Measurements from ENCODE around the gene COL4A6.
"Not testable (repeated sequence)": the region's sequence is repeated elsewhere in the genome, so short reads cannot be mapped to it uniquely, and the experiment has no call there.

Gene COL4A6

GRCh38 chrX:108399418-108400165, 38.6 kb downstream of the COL4A6 start:
- no peak for DNase-seq (ENCODE audit: low read depth in 2 of 2)

DNA sequence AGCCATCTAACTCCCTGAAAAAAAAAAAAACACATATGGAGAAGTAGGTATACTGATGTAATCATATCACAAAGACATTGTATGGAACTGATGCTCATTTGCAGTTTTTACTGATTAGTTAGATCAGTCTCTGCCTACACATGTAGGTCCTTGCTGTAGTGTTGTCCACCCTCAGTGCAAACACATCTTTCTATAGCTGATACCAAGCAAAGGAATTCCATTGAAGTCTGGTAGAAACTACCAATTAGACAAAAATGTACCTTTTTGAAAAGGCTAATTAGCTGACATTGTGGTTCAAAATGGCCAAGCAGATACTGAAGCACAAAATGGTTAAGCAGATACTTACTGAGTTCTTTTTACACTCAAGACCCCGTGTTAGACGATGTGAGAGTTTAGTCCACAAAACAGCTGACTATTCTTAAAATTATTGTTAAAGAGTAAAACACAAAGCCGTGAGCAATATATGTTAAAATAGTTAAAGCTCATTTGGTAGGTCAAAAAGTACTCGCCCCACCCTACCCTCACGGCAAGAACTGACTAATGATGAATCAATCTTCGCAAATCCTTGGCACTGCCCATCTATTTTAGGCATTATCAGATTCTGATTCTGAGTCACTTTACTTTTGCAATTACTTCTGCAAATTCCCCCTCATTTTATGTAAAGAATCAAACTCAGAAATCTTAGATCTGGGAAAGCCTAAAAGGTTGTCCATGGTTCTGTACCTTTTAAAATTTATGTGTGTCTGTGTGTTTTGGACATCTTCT, 40.4 kb downstream of the COL4A6 start:
- DNase-seq (ENCODE audit: low read depth in 2 of 2) = no peak

GRCh38 chrX:108396986-108397385, 41.2 kb downstream of the COL4A6 start:
- DNase-seq (ENCODE audit: low read depth in 2 of 2) = no peak

DNA sequence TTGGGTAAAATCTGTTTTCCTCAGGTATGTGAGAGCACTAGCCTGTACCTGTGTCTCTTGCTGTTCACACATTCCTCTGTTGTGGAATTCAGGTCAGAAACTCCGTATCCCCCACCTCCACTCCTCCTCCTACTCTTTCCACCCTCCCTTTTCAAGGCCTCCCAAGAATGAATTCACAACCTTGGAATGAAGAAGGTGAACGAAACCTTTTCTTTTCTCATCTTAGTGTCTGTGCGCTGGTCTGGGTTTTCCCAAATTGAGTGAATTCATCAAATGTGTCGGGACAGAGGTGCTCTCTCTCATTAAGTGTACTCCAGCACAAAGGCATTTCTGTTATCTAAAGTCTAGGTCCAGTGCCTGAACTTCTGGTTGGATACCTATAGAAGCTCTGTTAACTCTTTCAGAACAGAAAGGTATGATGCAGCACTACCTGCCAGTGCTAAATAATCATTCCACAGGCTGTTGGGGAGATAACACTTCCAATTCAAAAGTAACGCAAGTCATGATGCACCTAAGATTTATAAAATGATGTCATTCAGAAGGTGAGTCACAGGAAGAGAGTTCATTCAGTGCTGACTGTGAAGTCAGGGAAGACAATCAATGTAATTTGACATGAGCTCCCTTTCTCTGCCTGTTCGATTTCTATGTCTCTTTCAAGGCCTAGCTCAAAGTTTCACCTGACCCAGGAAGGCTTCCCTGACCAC, 41.9 kb downstream of the COL4A6 start:
- DNase-seq (ENCODE audit: low read depth in 2 of 2) = no peak

GRCh38 chrX:108390976-108391717, 47.1 kb downstream of the COL4A6 start:
- DNase-seq (ENCODE audit: low read depth in 2 of 2) = not testable (repeated sequence)

DNA sequence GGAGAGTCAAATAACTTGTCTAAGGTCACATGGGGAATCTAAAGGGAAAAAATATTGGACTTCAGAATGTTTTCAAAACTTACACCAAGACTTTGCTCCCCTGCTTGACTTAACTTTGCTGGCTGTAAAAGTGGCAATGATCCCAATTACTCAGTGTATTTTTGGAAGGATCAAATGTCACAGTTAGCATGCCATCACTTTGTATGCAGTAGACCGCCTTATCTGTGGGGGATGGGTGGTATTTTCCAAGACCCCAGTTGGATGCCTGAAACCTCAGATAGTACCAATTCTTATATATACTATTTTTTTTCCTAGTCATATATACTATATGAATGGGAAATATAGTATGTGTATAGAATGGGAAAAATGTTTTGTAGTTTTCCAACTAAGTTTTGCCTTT, 53.4 kb downstream of the COL4A6 start:
- no peak for DNase-seq (ENCODE audit: low read depth in 2 of 2)

DNA sequence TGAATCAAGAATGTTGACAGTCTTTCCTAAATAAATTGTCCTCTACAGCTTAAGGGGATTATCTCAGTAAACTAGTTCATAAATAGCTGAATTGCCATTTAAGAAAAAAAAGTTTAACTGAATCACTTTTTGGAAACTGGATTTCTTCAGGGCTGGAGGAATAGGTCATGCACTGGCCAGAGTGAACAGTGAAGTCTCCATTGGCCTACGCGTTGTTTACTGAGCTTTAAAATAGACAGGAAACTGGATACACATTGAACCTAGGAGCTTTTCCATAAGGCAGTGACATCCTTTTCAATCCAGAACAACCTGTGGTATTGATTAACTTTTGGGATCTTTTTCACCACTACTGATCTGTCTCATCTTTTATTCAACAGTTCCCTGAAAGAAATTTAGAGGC, 58.0 kb downstream of the COL4A6 start:
- no peak for DNase-seq (ENCODE audit: low read depth in 2 of 2)

DNA sequence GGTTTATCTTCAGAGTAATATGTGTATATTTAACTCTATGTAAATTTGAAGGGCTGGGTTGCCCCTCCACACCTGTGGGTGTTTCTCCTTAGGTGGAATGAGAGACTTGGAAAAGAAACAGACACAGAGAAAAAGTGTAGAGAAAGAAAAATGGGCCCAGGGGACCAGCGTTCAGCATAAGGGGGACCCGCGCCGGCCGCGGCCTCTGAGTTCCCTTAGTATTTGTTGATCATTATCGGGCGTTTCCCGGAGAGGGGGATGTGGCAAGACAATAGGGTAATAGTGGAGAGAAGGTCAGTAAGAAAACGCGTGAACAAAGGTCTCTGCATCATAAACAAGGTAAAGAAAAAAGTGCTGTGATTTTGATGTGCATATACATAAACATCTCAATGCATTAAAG, 61.4 kb downstream of the COL4A6 start:
- DNase-seq (ENCODE audit: low read depth in 2 of 2) = not testable (repeated sequence)

GRCh38 chrX:108375591-108375990, 62.6 kb downstream of the COL4A6 start:
- DNase-seq (ENCODE audit: low read depth in 2 of 2) = not testable (repeated sequence)

- no peak for DNase-seq (ENCODE audit: low read depth in 2 of 2)
Observed at GRCh38 chrX:108366644-108367406, 71.4 kb downstream of the COL4A6 start.

GRCh38 chrX:108362026-108362425, 76.2 kb downstream of the COL4A6 start:
- DNase-seq (ENCODE audit: low read depth in 2 of 2) = no peak

DNA sequence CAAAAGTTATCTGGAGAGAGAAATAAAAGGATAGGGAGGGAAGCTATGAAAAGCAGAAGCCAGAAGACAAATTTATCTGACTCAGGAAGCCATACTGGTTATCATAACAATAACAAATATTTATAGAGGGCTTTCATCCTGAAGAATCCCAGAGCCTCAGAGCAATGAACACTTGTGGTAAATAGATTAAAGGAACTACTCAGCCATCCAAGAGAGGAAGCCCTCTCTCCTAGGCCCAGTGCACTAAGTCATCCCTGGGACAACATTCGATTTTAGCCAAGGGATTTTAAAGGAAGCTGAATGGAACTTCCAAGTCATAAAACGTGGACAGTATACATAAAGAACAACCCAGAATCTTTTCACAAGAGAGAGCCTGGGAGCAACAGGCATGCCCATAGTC, 76.9 kb downstream of the COL4A6 start:
- no peak for DNase-seq (ENCODE audit: low read depth in 2 of 2)

GRCh38 chrX:108359806-108360602, 78.2 kb downstream of the COL4A6 start:
- no peak for DNase-seq (ENCODE audit: low read depth in 2 of 2)

GRCh38 chrX:108353452-108353851, 84.8 kb downstream of the COL4A6 start:
- DNase-seq (ENCODE audit: low read depth in 2 of 2) = no peak

DNA sequence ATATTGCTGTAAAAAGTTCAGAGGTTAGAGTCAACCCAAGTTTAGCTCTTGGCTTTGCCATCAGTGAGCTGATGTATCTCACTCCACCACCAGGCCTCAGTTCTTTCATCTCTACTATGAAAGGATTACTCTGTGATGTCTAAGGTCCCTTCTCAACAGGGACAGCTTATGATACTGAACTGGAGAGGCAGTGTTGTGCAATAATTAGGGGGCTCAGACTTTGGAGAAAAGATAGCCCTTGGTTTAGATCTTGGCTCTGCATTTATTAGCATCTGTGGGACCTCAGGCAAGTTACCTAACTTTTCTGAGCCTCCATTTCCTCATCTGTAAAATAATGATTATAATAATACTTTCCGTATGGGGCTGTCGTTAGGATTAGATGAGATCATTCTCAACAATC, 89.0 kb downstream of the COL4A6 start:
- DNase-seq (ENCODE audit: low read depth in 2 of 2) = no peak

- no peak for DNase-seq (ENCODE audit: low read depth in 2 of 2)
Observed at GRCh38 chrX:108348525-108348924, 89.7 kb downstream of the COL4A6 start.

- no peak for DNase-seq (ENCODE audit: low read depth in 2 of 2)
Observed at GRCh38 chrX:108347800-108348199, 90.4 kb downstream of the COL4A6 start.

DNA sequence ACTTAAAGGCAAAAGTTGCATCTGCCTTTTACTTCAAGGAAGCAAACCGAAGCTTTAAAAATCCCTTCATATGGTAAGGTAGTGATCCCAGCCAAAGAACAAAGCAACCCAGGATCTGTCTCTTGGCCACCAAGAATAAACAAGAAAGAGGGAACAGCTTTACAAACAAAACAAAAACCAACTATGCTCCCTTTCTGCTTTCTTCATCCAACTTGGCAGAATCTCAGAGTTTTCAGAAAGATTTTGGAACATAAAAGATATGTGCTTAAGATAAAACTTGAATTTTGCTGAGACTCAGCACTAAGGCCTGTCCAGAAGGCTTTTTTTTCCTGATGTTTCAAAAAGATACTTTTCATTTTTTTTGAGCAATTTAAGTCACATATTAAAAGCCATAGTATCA, 94.0 kb downstream of the COL4A6 start:
- DNase-seq (ENCODE audit: low read depth in 2 of 2) = no peak

- no peak for DNase-seq (ENCODE audit: low read depth in 2 of 2)
Observed at GRCh38 chrX:108341947-108342346, 96.3 kb downstream of the COL4A6 start.

- no peak for DNase-seq (ENCODE audit: low read depth in 2 of 2)
Observed at GRCh38 chrX:108332281-108332680, 105.9 kb downstream of the COL4A6 start.

Measured in stimulated activated CD4-positive, alpha-beta T cell treated with anti-CD3 and anti-CD28 coated beads, Interleukin-1b, Interleukin-23, amount 100 ng/mL, for 1 hour (primary cell).